H1 (cell line): ENCODE measurements around the gene NT5DC1. TPM values are rescaled to one million over a fixed set of nuclear protein-coding genes. Genes with fewer than 3 reads are reported as not detected.

Experiments
- CTCF ChIA-PET: fragments of 300-600 bp; sonication (Branson Sonifier 250); formaldehyde crosslinking; loops from one replicate; lab custom pipeline; 2021; ENCODE audit not compliant: partially characterized antibody; lab: Charles Lee
- POLR2A ChIA-PET: fragments of 300-600 bp; sonication (Branson Sonifier 250); formaldehyde crosslinking; loops from one replicate; lab custom pipeline; 2021; ENCODE audit warnings: inconsistent platforms; ENCODE audit not compliant: partially characterized antibody; lab: Charles Lee
- DNase-seq, 2 experiments: peaks; one replicate each; pipeline versions ENCODE4 v3.0.0 to v3.0.0-alpha.2; 2010 to 2022; ENCODE audit warnings: low spot score in 2 of 2, low read depth in 1 of 2, mixed read lengths in 1 of 2
- FAIRE-seq: peaks from 2 replicates; lab custom pipeline; 2011; peaks lifted over from hg19 to GRCh38; lab: Jason Lieb, UNC
- H2AFZ ChIP-seq: 2 replicates; pipeline ENCODE4 v1.8.1; 2012; ENCODE audit warnings: low read length, inconsistent platforms
- H2AK5ac ChIP-seq: 2 replicates; pipeline ENCODE4 v1.6.1; 2013; ENCODE audit warnings: low read depth, low read length
- H2BK120ac ChIP-seq: replicated peaks from 2 replicates; pipeline ENCODE3; 2013; ENCODE audit warnings: low read depth, low read length, inconsistent platforms
- H2BK12ac ChIP-seq: 2 replicates; pipeline ENCODE4 v1.6.1; 2013; ENCODE audit warnings: low read depth, low read length
- H2BK15ac ChIP-seq: 2 replicates; pipeline ENCODE4 v1.6.1; 2013; ENCODE audit warnings: low read length
- H2BK20ac ChIP-seq: 2 replicates; pipeline ENCODE4 v1.6.1; 2013; ENCODE audit warnings: low read length
- H2BK5ac ChIP-seq: 2 replicates; pipeline ENCODE4 v1.6.1; 2013; ENCODE audit warnings: low read depth, low read length
- H3K14ac ChIP-seq: 2 replicates; pipeline ENCODE4 v1.6.1; 2013; ENCODE audit warnings: inconsistent platforms; ENCODE audit not compliant: insufficient read length
- H3K18ac ChIP-seq: 2 replicates; pipeline ENCODE4 v1.6.1; 2013; ENCODE audit warnings: low read length; ENCODE audit errors: extremely low read depth
- H3K23ac ChIP-seq: 2 replicates; pipeline ENCODE4 v1.6.1; 2013; ENCODE audit warnings: inconsistent platforms; ENCODE audit not compliant: insufficient read length
- H3K23me2 ChIP-seq: 2 replicates; pipeline ENCODE4 v1.6.1; 2013; ENCODE audit warnings: low read depth, low read length
- H3K27ac ChIP-seq: 2 replicates; pipeline ENCODE4 v1.6.1; 2011; ENCODE audit warnings: low read depth, low read length, inconsistent platforms
- H3K27me3 ChIP-seq, 4 experiments: replicated peaks in 1 of 4; 1 replicate in 1 of 4; 2 replicates in 3 of 4; pipeline versions ENCODE4 v1.6.1 to v1.8.1; 2011 to 2013; ENCODE audit warnings: low read length in 3 of 4, mild to moderate bottlenecking in 3 of 4, inconsistent platforms in 2 of 4, mixed read lengths in 2 of 4, moderate library complexity in 1 of 4; ENCODE audit not compliant: control insufficient read depth in 3 of 4, insufficient read depth in 3 of 4; ENCODE audit errors: extremely low read depth in 1 of 4
- H3K36me3 ChIP-seq, 4 experiments: 2 replicates each; pipeline versions ENCODE4 v1.6.1 to v1.8.1; 2011 to 2013; ENCODE audit warnings: mild to moderate bottlenecking in 4 of 4, low read length in 3 of 4, moderate library complexity in 2 of 4, control low read depth in 1 of 4, inconsistent platforms in 1 of 4; ENCODE audit not compliant: insufficient read depth in 4 of 4, control insufficient read depth in 2 of 4
- H3K4ac ChIP-seq: replicated peaks from 2 replicates; pipeline ENCODE3; 2013; ENCODE audit warnings: low read length, low read depth, mixed read lengths, inconsistent platforms; ENCODE audit not compliant: insufficient read length
- H3K4me1 ChIP-seq, 4 experiments: replicated peaks in 1 of 4; 1 replicate in 1 of 4; 2 replicates in 3 of 4; pipeline versions ENCODE4 v1.6.1 to v1.8.1; 2011 to 2013; ENCODE audit warnings: low read length in 3 of 4, inconsistent platforms in 2 of 4, mixed read lengths in 1 of 4; ENCODE audit not compliant: insufficient read depth in 4 of 4, control insufficient read depth in 3 of 4
- H3K4me2 ChIP-seq, 2 experiments: 2 replicates each; pipeline versions ENCODE4 v1.6.1 to v1.8.1; 2011 to 2013; ENCODE audit warnings: low read depth in 2 of 2, low read length in 2 of 2, control low read depth in 1 of 2, inconsistent platforms in 1 of 2, mild to moderate bottlenecking in 1 of 2; ENCODE audit not compliant: insufficient read depth in 1 of 2
- H3K4me3 ChIP-seq, 4 experiments: fragments of 200-600, 300-600 bp in 1 of 4; sonication (generic), shearing (Covaris generic), sonication (Bioruptor Twin) in 1 of 4; 2 replicates each; pipeline versions ENCODE4 v1.5.1 to v1.8.1; 2011 to 2016; ENCODE audit warnings: low read length in 4 of 4, low read depth in 3 of 4, control low read depth in 2 of 4, inconsistent platforms in 2 of 4, mild to moderate bottlenecking in 2 of 4, mixed read lengths in 1 of 4, moderate library complexity in 1 of 4; ENCODE audit not compliant: insufficient read depth in 2 of 4; ENCODE audit errors: extremely low read depth in 1 of 4
- H3K56ac ChIP-seq: replicated peaks from 2 replicates; pipeline ENCODE3; 2013; ENCODE audit warnings: low read depth, mild to moderate bottlenecking, mixed read lengths, low read length, inconsistent platforms; ENCODE audit not compliant: insufficient read length
- H3K79me1 ChIP-seq: 2 replicates; pipeline ENCODE4 v1.6.1; 2013; ENCODE audit warnings: low read depth, low read length, control low read depth
- H3K79me2 ChIP-seq, 2 experiments: 2 replicates each; pipeline versions ENCODE4 v1.6.1 to v1.8.1; 2012 to 2013; ENCODE audit warnings: low read length in 2 of 2, mild to moderate bottlenecking in 2 of 2, inconsistent platforms in 1 of 2; ENCODE audit not compliant: insufficient read depth in 2 of 2, control insufficient read depth in 1 of 2
- H3K9ac ChIP-seq, 4 experiments: replicated peaks in 1 of 4; 1 replicate in 1 of 4; 2 replicates in 3 of 4; pipeline versions ENCODE4 v1.6.1 to v1.8.1; 2011 to 2013; ENCODE audit warnings: low read depth in 3 of 4, low read length in 3 of 4, control low read depth in 2 of 4, mild to moderate bottlenecking in 2 of 4, moderate library complexity in 2 of 4, inconsistent platforms in 1 of 4; ENCODE audit errors: extremely low read depth in 1 of 4
- H3K9me3 ChIP-seq, 2 experiments: 2 replicates each; pipeline versions ENCODE4 v1.6.1 to v1.8.1; 2012 to 2013; ENCODE audit warnings: mild to moderate bottlenecking in 2 of 2, moderate library complexity in 2 of 2, control low read depth in 1 of 2, inconsistent platforms in 1 of 2, low read depth in 1 of 2, low read length in 1 of 2, mixed read lengths in 1 of 2; ENCODE audit not compliant: insufficient read depth in 2 of 2
- H4K20me1 ChIP-seq, 2 experiments: replicated peaks in 1 of 2; 2 replicates each; pipeline versions ENCODE3 to v1.8.1; 2011 to 2013; ENCODE audit warnings: inconsistent platforms in 2 of 2, low read length in 2 of 2, mild to moderate bottlenecking in 1 of 2; ENCODE audit not compliant: insufficient read depth in 2 of 2, control insufficient read depth in 1 of 2
- H4K5ac ChIP-seq: 2 replicates; pipeline ENCODE4 v1.6.1; 2013; ENCODE audit warnings: low read length, low read depth, mixed read lengths, inconsistent platforms; ENCODE audit not compliant: insufficient read length
- H4K8ac ChIP-seq: 2 replicates; pipeline ENCODE4 v1.8.0; 2013; ENCODE audit warnings: mild to moderate bottlenecking, moderate library complexity, low read length, inconsistent platforms; ENCODE audit not compliant: insufficient read depth; ENCODE audit errors: extremely low read depth
- H4K91ac ChIP-seq: replicated peaks from 2 replicates; pipeline ENCODE3; 2013; ENCODE audit warnings: low read length, mixed read lengths, inconsistent platforms; ENCODE audit not compliant: insufficient read length
- CTBP2 ChIP-seq: IDR thresholded peaks from 2 replicates; pipeline ENCODE4 v1.7.0; 2011; ENCODE audit warnings: borderline replicate concordance, mild to moderate bottlenecking, moderate library complexity, mixed read lengths, low read length; ENCODE audit not compliant: insufficient read depth, insufficient read length
- EZH2 ChIP-seq: fragments of 200-600 bp; sonication (generic); IDR thresholded peaks from 2 replicates; pipeline ENCODE4 v1.7.1; 2012; ENCODE audit warnings: low read depth, mild to moderate bottlenecking, moderate library complexity, low read length, inconsistent platforms; ENCODE audit not compliant: severe bottlenecking
- HDAC2 ChIP-seq, 2 experiments: fragments of 300-600 bp in 1 of 2; sonication (generic) in 1 of 2; IDR thresholded peaks; 2 replicates each; pipeline ENCODE4 v1.6.1; 2011 to 2012; ENCODE audit warnings: low read depth in 2 of 2, low read length in 2 of 2, mild to moderate bottlenecking in 2 of 2, moderate library complexity in 2 of 2, borderline replicate concordance in 1 of 2, inconsistent platforms in 1 of 2
- POU5F1 ChIP-seq: IDR thresholded peaks from 2 replicates; pipeline ENCODE4 v1.6.1; 2011; ENCODE audit warnings: low read depth, mild to moderate bottlenecking, low read length, moderate library complexity
- RFX5 ChIP-seq: IDR thresholded peaks from 2 replicates; pipeline ENCODE4 v1.6.1; 2011; ENCODE audit warnings: low read depth, low read length, improper control_type of control experiment, borderline replicate concordance
- SP1 ChIP-seq: IDR thresholded peaks from 2 replicates; pipeline ENCODE4 v1.6.1; 2011; ENCODE audit warnings: low read depth, low read length
- WGBS, 2 experiments: shearing (Covaris generic) in 1 of 2; methylation state at CpG; one replicate each; pipeline versions ENCODE4 v1.1.6 to v1.1.7; 2013 to 2015; ENCODE audit warnings: low lambda C conversion rate in 2 of 2, mixed read lengths in 2 of 2, inconsistent platforms in 1 of 2, low coverage in 1 of 2, missing lambda C conversion rate in 1 of 2; ENCODE audit not compliant: insufficient replicate concordance in 2 of 2, insufficient coverage in 1 of 2, insufficient read length in 1 of 2; ENCODE audit errors: extremely low coverage in 1 of 2, missing lambda C conversion rate in 1 of 2; 5-methylcytosine and 5-hydroxymethylcytosine counted together
- polyA plus RNA-seq, 7 experiments: library from polyadenylated mRNA; depleted of rRNA in 3 of 7; stranded (reverse) in 5 of 7; unstranded in 2 of 7; fragments of >200 nt in 5 of 7; fragments of 200-250 nt in 2 of 7; gene quantifications; 1 replicate in 5 of 7; 2 replicates in 1 of 7; 4 replicates in 1 of 7; pipeline versions ENCODE4 v1.2.1 to v1.2.3, GENCODE V29; 2011 to 2013; ENCODE audit warnings: missing spikeins in 2 of 7, mixed read lengths in 2 of 7
- total RNA-seq: library from RNA; stranded (reverse); fragmentation: NEBNext Ultra II Directional; extraction: Animal tissue kit (Norgen Biotek cat#: 25700); gene quantifications from 2 replicates; pipeline ENCODE4 v1.2.1, GENCODE V29; 2021
- TF ChIP-seq, protein P1 (sequence below): IDR thresholded peaks from 2 replicates; pipeline ENCODE4 v1.6.1; 2012; ENCODE audit warnings: inconsistent platforms

Gene NT5DC1
- total and polyA plus RNA-seq, 2 of the 8 experiments (the other 6 are each of a cell fraction or from before 2014, with no cell fraction given) = 25.3 to 72.7 TPM

- H3K23me2 ChIP-seq = no peaks in the 10 kb centered on the region
- H2BK120ac ChIP-seq = no peak overlapping the region
- no peaks in the 10 kb centered on the region for H3K79me1 ChIP-seq
- no peaks in the 10 kb centered on the region for H3K36me3 ChIP-seq
- no peak overlapping the region for H2BK15ac ChIP-seq
- H3K4me2 ChIP-seq = no peak overlapping the region
- ChIA-PET CTCF (no interaction called here), POLR2A (no interaction called here)
- H3K79me2 ChIP-seq = no peaks in the 10 kb centered on the region
- no peak overlapping the region for H2AFZ ChIP-seq
- H4K8ac ChIP-seq = no peak overlapping the region
- H4K5ac ChIP-seq = no peak overlapping the region
- no peak overlapping the region for H2BK20ac ChIP-seq
- H3K4me3 ChIP-seq = no peak overlapping the region
- WGBS, 2 experiments = 90% methylated on average over 2 of the region's 2 CpGs; no CpG with 5 or more reads in 1 of the 2 experiments
- H3K4ac ChIP-seq = no peak overlapping the region
- no peak overlapping the region for H3K9ac ChIP-seq
- no peak overlapping the region for H2AK5ac ChIP-seq
- no peak overlapping the region for H2BK5ac ChIP-seq
- H3K27me3 ChIP-seq = no peaks in the 10 kb centered on the region
- H3K23ac ChIP-seq = no peak overlapping the region
- H3K27ac ChIP-seq = no peak overlapping the region
- no peak overlapping the region for H4K91ac ChIP-seq
- H3K4me1 ChIP-seq = no peaks in the 10 kb centered on the region
- no peak overlapping the region for H2BK12ac ChIP-seq
- H4K20me1 ChIP-seq = peaks cover 0 to 5% of the 10 kb centered on the region in 2 experiments
- H3K18ac ChIP-seq = no peak overlapping the region
- no peak overlapping the region for H3K14ac ChIP-seq
- no peak for FAIRE-seq
- DNase-seq = no peak
- H3K9me3 ChIP-seq = no peaks in the 10 kb centered on the region
- H3K56ac ChIP-seq = no peak overlapping the region
- TF ChIP-seq CTBP2 = no peak
- TF ChIP-seq, protein P1, sequence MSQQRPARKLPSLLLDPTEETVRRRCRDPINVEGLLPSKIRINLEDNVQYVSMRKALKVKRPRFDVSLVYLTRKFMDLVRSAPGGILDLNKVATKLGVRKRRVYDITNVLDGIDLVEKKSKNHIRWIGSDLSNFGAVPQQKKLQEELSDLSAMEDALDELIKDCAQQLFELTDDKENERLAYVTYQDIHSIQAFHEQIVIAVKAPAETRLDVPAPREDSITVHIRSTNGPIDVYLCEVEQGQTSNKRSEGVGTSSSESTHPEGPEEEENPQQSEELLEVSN = no peak
- no peak for TF ChIP-seq SP1
- no peak for TF ChIP-seq HDAC2 (IDR thresholded peaks at IDR 0.05; ENCODE audit: borderline replicate concordance in 1 of 2, low read depth in 2 of 2, low read length in 2 of 2)
- TF ChIP-seq POU5F1 = no peak
- TF ChIP-seq RFX5 = no peak
- TF ChIP-seq EZH2 = no peak
Measured at GRCh38 chr6:116201538-116201937, 100.9 kb downstream of the NT5DC1 start.
